Measurements from ENCODE around the gene SPIN2A. TPM values are rescaled to one million over a fixed set of nuclear protein-coding genes. Genes with fewer than 3 reads are reported as not detected.
"Not testable (repeated sequence)": the region's sequence is repeated elsewhere in the genome, so short reads cannot be mapped to it uniquely, and the experiment has no call there.

Gene SPIN2A
- total RNA-seq, 2 donors from 2014 or later: 0.26 to 0.99 TPM

- ATAC-seq: no peak
- H3K4me3 ChIP-seq: no peak overlapping the region
- H3K9me3 ChIP-seq: no peaks in the 10 kb centered on the region
- TF ChIP-seq POLR2A (IDR thresholded peaks at IDR 0.05): no peak
- TF ChIP-seq CTCF (IDR thresholded peaks at IDR 0.05): no peak
- no peaks in the 10 kb centered on the region for H3K36me3 ChIP-seq (replicated peaks in 1 of 2; ENCODE audit: insufficient read depth in 1 of 2, low read depth in 2 of 2)
- WGBS, 2 donors: 74 to 79% methylated on average over 4 of the region's 4 CpGs
- no peaks in the 10 kb centered on the region for H3K27me3 ChIP-seq
- no peaks in the 10 kb centered on the region for H3K4me1 ChIP-seq
- no peak overlapping the region for H3K27ac ChIP-seq
- no peak for DNase-seq
- intact Hi-C loops (cut with DNase I): no loop called here
These were observed 32.8 kb downstream of the SPIN2A start for GRCh38 chrX:57104406-57104805.

- H3K36me3 ChIP-seq (replicated peaks in 1 of 2; ENCODE audit: insufficient read depth in 1 of 2, low read depth in 2 of 2): no peaks in the 10 kb centered on the region
- 81 to 100% methylated on average over 1 to 3 of the region's 3 CpGs for WGBS, 2 donors
- H3K27ac ChIP-seq: no peak overlapping the region
- H3K4me1 ChIP-seq: no peaks in the 10 kb centered on the region
- no peaks in the 10 kb centered on the region for H3K9me3 ChIP-seq
- intact Hi-C loops (cut with DNase I): no loop called here
- no peak for TF ChIP-seq CTCF (IDR thresholded peaks at IDR 0.05)
- no peak for TF ChIP-seq POLR2A (IDR thresholded peaks at IDR 0.05)
- ATAC-seq: no peak
- no peaks in the 10 kb centered on the region for H3K27me3 ChIP-seq
- no peak for DNase-seq
- no peak overlapping the region for H3K4me3 ChIP-seq
These were observed 33.7 kb downstream of the SPIN2A start for GRCh38 chrX:57103489-57103888.

- WGBS, 2 donors: 83 to 96% methylated on average over 5 to 6 of the region's 6 CpGs
- intact Hi-C loops (cut with DNase I); H3K27ac ChIP-seq; H3K27me3 ChIP-seq; DNase-seq; H3K9me3 ChIP-seq; H3K4me1 ChIP-seq; H3K36me3 ChIP-seq (replicated peaks in 1 of 2; ENCODE audit: insufficient read depth in 1 of 2, low read depth in 2 of 2); H3K4me3 ChIP-seq; ATAC-seq: not testable (repeated sequence)
These were observed 34.3 kb downstream of the SPIN2A start for GRCh38 chrX:57102918-57103317.

Other genes starting within 250 kb of the SPIN2A start
- gene SPIN3, start 141.9 kb downstream of the SPIN2A start, total RNA-seq: 10 to 100 TPM; 13.2 to 19.1 TPM
- 1 to 10 TPM in 1 of 2 donors, under 1 TPM in 1; 0.52 to 1.3 TPM for gene SPIN2B, start 15.8 kb downstream of the SPIN2A start, total RNA-seq
- 10 to 100 TPM in 1 of 2 donors, 1 to 10 TPM in 1; 7.3 to 12.7 TPM for gene FAAH2, start 149.3 kb upstream of the SPIN2A start, total RNA-seq

Data from body of pancreas (tissue), 4 donors.